Adipocyte (in vitro differentiated cells): ENCODE results near the gene TMEM139.
"Not testable (repeated sequence)": the region's sequence is repeated elsewhere in the genome, so short reads cannot be mapped to it uniquely, and the experiment has no call there.

Experiments
- DNase-seq: peaks from one replicate; pipeline ENCODE4 v3.0.0-alpha.2; 2015; ENCODE audit warnings: low read depth
- H3K27me3 ChIP-seq: replicated peaks from 2 replicates; pipeline ENCODE4 v1.7.0; 2013; ENCODE audit warnings: mild to moderate bottlenecking, low read length, moderate library complexity; ENCODE audit not compliant: control insufficient read depth, insufficient read depth
- H3K36me3 ChIP-seq: 2 replicates; pipeline ENCODE4 v1.7.0; 2013; ENCODE audit warnings: low read length, mild to moderate bottlenecking, moderate library complexity; ENCODE audit not compliant: control insufficient read depth, insufficient read depth, severe bottlenecking
- H3K4me1 ChIP-seq: 2 replicates; pipeline ENCODE4 v1.7.0; 2013; ENCODE audit warnings: mild to moderate bottlenecking, low read length, moderate library complexity; ENCODE audit not compliant: control insufficient read depth, insufficient read depth
- H3K4me3 ChIP-seq: 2 replicates; pipeline ENCODE4 v1.7.0; 2013; ENCODE audit warnings: mild to moderate bottlenecking, low read length, moderate library complexity
- H3K9ac ChIP-seq: 2 replicates; pipeline ENCODE4 v1.7.0; 2013; ENCODE audit warnings: mild to moderate bottlenecking, low read length, moderate library complexity
- H3K9me3 ChIP-seq: 2 replicates; pipeline ENCODE4 v1.7.0; 2013; ENCODE audit warnings: mild to moderate bottlenecking, low read length, moderate library complexity; ENCODE audit not compliant: control insufficient read depth

TMEM139 gene

DNA sequence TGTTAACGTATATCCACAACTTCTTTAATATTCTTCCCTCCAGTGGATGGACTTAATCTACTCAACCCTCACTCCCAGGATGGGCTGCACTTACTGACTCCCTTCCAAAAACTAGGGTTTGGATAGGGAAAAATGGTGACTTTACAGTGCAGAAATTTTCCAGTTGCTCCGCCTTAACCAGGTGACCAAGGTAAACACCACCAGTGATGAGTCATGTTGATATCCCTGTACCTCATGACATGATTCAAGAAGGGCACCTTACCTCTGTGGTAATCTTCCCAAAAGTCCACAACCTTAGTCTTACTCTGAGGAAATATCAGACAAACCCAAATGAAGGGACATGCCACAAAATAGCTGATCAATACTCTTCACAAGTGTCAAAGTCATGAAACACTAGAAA is 25.0 kb upstream of the TMEM139 start:
- H3K9me3 ChIP-seq: no peaks in the 10 kb centered on the region
- DNase-seq: no peak
- H3K36me3 ChIP-seq: peaks cover 1% of the 10 kb centered on the region
- H3K9ac ChIP-seq: no peak overlapping the region
- H3K27me3 ChIP-seq: no peaks in the 10 kb centered on the region
- no peak overlapping the region for H3K4me3 ChIP-seq
- H3K4me1 ChIP-seq: peaks cover 9% of the 10 kb centered on the region

DNA sequence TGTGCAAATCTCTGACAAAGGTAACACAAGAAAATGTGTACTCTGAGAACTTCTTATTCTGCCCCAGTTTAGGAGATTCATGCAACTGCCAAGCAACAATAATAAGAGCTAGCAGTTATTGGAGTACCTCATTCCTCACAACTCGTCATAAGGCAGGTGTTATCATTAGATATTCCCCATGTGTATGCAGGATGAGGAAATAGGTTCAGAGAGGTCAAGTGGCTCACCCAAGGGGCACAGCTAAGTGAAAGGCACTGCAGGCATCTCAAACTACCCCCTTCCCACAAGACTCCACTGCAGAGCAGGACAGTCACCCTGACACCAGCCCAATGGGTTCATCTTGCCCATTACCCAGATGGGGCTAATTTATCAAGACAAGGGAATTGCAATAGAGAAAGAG is 22.9 kb upstream of the TMEM139 start:
- Histone ChIP-seq H3K9ac (no peak overlapping the region), H3K4me1 (peaks cover 15% of the 10 kb centered on the region), H3K4me3 (no peak overlapping the region), H3K36me3 (peaks cover 9% of the 10 kb centered on the region), H3K27me3 (no peaks in the 10 kb centered on the region), H3K9me3 (no peaks in the 10 kb centered on the region)
- DNase-seq: no peak

DNA sequence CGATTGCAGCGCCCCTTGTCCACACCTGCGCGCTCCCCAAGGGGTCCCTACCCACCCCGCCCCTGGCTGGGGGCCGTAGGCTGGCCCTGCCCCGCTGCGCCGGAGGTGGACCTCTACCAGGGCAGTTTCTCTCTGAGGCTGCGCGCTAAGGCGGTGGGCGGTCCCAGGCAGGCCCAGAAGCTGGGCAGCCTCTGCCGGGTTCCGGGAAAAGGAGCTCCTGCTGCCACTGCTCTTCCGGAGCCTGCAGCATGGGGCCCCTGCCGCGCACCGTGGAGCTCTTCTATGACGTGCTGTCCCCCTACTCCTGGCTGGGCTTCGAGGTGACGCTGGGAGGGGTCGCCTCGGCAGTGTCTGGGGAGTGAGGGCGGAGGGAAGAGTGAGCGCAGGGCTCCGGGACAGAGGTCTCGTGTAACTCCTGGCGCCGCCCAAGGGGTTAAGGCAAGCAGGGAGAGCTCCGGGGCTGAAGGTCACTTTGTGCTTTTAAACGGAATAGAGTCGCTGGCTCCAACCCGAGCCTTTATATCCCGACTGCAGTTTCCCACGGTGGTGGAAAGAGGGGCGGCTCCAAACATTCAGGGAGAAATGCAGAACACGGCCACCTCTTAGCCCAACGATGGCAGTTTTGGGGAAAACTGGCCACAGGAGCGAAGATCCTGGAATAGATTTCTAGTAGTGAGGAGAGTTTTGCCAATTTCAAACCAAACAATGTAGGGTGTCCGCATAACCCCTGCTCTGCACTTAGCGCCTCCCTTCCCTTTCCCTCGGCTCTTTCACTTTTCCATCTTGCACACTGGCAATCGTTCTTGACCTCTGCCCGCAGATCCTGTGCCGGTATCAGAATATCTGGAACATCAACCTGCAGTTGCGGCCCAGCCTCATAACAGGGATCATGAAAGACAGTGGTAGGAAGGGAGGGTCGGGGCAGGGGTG is 21.2 kb upstream of the TMEM139 start, which contains the start of gene GSTK1:
TSS of gene GSTK1 (plus strand) at position 176 of the 930 bp plus-strand sequence. CDS start at position 249, 73 bp downstream.
- Histone ChIP-seq H3K27me3 (no peaks in the 10 kb centered on the region), H3K36me3 (peaks cover 25% of the 10 kb centered on the region), H3K4me1 (peaks cover 15% of the 10 kb centered on the region), H3K4me3 (peak within 1 kb of the TSS; percentile 95), H3K9ac (peak within 1 kb of the TSS; percentile 99), H3K9me3 (no peaks in the 10 kb centered on the region)
- peak; percentile 86 for DNase-seq

DNA sequence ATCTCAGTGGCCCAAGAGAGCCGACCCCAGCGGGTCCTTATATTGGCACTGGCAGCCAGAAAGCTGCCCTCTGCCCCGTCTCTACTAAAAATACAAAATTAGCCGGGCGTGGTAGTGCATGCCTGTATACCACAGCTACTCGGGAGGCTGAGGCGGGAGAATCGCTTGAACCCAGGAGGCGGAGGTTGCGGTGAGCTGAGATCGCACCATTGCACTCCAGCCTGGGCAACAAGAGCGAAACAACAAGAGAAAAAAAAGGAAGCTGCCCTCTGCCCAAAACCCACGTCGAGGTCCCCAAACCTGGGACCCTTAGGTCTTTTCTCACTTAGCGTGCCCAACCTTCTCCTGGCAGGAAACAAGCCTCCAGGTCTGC is 20.6 kb upstream of the TMEM139 start:
- peaks cover 15% of the 10 kb centered on the region for H3K4me1 ChIP-seq
- not testable (repeated sequence) for DNase-seq, H3K9me3 ChIP-seq, H3K27me3 ChIP-seq
- peaks cover 32% of the 10 kb centered on the region for H3K36me3 ChIP-seq
- peak overlapping the region; percentile 99 for H3K9ac ChIP-seq
- H3K4me3 ChIP-seq: peak overlapping the region; percentile 95

DNA sequence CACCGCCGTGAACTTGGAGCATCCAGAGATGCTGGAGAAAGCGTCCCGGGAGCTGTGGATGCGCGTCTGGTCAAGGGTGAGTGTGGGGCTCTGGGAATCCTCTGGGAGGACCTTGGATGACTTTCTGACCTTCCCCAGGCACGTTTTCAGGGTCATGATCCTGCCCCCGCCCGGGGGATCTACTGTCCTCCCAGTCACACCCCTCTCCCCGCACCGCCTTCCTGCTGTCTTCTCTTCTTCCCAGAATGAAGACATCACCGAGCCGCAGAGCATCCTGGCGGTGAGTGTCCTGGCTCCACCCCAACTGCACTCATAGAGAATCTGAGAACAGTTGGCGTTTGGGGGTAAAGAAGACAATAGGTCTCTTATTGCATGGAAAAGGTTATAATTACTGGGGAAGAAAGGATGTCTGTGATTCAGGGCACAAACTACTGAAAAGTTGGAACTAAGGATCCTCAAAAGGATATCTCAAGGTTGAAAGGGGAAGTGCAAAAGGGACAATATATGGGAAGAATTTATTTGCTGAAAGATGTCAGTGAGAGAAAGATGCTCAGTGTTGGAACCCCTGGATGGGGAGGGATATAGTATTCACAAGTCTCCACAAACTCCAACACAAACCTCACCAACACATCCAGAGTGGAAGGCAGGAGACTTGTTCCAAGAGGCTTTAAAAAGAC is 19.6 kb upstream of the TMEM139 start:
- H3K4me1 ChIP-seq: peaks cover 15% of the 10 kb centered on the region
- peak overlapping the region; percentile 95 for H3K4me3 ChIP-seq
- no peaks in the 10 kb centered on the region for H3K27me3 ChIP-seq
- no peak for DNase-seq
- H3K36me3 ChIP-seq: peaks cover 41% of the 10 kb centered on the region
- H3K9me3 ChIP-seq: no peaks in the 10 kb centered on the region
- no peak overlapping the region for H3K9ac ChIP-seq

DNA sequence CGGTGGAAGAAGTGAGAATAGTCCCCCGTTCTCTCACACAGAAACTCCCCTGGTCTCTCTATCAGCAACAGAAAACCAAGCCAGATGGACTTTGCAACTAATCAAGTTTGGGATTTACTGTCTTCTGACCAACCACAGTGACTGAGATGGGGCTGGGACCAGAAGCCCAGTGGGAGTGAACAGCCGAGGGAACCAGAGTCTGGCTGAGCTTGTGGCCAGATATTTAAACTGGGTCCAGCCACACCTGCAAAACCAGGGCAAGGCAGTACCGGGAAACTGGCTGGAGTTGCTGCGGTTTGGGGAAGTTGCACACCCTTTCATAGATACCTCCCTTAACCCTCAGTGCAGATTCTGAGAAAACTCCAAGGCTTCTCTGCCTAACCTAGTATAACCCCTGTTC is 15.5 kb upstream of the TMEM139 start:
- Histone ChIP-seq H3K4me3 (no peak overlapping the region), H3K9ac (no peak overlapping the region), H3K9me3 (no peaks in the 10 kb centered on the region), H3K27me3 (no peaks in the 10 kb centered on the region), H3K36me3 (peaks cover 41% of the 10 kb centered on the region), H3K4me1 (peaks cover 11% of the 10 kb centered on the region)
- DNase-seq: no peak

DNA sequence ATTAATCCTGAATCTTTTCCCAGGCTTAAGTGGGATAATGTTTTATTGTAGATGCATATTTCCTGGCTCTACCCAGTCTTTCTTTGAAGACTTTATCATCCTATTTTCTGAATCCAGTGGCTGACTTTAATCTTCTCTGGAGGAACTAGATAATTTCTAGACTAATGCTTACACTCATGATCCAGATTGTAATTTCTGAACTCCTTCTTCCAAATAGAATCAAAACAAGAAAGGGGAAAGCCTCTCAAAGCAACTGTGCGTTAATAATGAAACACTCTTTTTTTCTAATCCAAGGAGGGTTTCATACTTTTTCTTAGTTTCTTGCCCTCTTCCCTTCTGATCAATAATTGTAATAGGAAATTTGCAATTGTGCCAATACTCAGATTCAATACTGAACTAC is 13.5 kb upstream of the TMEM139 start:
- no peak for DNase-seq
- Histone ChIP-seq H3K4me1 (no peaks in the 10 kb centered on the region), H3K27me3 (no peaks in the 10 kb centered on the region), H3K9ac (no peak overlapping the region), H3K9me3 (no peaks in the 10 kb centered on the region), H3K4me3 (no peak overlapping the region), H3K36me3 (peaks cover 35% of the 10 kb centered on the region)

DNA sequence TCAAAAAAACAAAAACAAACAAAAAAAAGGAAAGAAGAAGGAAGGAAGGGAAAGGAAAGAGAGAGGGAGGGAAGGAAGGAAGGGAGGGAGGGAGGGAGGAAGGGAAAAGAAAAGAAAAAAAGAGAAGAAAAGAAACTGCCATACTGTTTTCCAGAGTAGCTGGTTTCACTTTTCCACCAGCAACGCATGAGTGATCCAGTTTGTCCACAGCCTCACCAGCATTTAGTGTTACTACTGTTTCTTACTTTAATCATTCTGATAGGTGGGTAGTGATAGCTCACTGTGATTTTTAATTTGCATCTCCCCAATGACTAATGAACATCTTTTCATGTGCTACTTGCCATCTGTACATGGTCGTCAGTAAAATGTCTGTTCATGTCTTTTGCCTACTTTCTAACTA is 11.9 kb upstream of the TMEM139 start:
- peaks cover 23% of the 10 kb centered on the region for H3K36me3 ChIP-seq
- no peak for DNase-seq
- H3K9ac ChIP-seq: no peak overlapping the region
- no peak overlapping the region for H3K4me3 ChIP-seq
- no peaks in the 10 kb centered on the region for H3K4me1 ChIP-seq
- no peaks in the 10 kb centered on the region for H3K9me3 ChIP-seq
- no peaks in the 10 kb centered on the region for H3K27me3 ChIP-seq

DNA sequence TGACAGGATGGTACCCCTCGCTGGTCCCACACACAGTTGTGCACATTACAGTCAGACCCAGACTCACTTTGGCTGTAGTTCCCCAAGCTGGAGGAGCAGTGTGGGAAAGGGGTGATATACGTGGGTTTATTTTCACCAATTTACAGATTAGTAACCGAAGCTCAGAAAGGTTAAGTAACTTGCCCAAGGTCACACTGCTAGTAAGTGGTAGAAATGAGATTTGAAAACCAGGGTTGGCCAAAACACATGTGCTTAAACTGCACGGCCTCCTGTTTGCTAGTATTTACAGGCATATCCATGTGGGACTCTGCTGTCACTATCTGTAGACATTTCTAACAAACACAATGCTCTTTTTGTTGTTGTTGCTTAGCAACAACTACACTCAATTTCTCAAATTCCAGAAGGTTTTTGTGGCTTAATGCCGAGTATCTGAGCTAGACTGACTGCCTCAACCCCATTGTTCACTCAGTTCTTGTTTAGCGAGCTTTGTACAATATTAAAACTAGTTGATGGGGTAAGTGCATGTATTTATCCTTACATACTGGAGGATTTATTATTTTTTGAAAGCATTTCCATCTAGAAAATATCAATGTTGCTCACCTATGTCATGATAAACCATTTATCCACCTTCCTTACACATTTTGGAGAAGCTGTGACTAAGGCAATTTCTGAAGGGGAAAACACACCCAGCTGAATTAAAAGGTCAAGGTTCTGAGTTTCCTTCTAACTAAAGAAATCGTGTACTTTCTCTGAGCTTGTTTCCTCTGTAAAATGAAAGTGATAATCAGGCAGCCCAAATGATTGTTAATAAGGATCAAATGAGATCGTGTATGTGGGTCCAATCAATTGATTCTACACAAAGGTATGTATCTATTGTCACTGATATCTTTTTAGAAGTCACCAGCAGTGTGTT is 5.3 kb upstream of the TMEM139 start:
- H3K4me1 ChIP-seq: peaks cover 10% of the 10 kb centered on the region
- no peaks in the 10 kb centered on the region for H3K9me3 ChIP-seq
- H3K36me3 ChIP-seq: no peaks in the 10 kb centered on the region
- H3K4me3 ChIP-seq: no peak overlapping the region
- peak; percentile 85 for DNase-seq
- H3K9ac ChIP-seq: no peak overlapping the region
- no peaks in the 10 kb centered on the region for H3K27me3 ChIP-seq

DNA sequence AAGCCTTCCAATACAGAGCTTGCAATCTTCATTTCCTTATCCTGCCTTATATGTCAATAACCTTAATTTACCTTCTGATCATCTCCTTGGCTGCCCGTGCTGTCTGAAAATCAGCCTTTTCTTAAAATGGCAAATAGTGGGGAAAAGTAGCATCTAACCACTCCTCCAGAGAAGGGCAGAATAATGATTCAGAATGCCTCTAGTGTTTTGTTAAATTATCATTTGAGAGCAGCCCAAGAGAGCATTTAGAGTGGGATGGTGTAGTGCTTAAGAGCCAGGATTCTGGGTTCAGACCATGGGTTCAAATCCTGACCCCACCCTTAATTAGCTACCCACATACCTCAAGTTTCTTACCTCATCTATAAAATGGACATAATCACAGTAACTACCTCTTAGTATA is 4.6 kb upstream of the TMEM139 start:
- DNase-seq: no peak

DNA sequence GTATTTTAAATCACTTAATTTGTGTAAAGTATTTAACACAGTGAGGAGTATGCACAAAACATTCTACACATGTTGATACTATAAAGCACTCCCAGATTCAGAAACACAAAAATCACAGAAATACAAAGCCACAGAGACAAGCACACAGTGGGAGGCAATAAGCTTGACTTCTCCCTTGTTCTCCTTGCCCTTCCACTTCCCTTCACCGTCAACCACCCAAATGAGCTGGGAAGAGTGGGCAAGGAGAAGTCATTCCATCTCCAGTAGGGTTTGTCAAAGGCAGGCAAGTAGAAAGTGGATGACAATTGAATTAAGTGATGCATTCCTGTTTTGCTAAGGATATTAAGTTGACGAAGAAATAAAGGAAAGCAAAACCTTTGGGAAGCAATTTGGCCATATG is 4.2 kb upstream of the TMEM139 start:
- no peaks in the 10 kb centered on the region for H3K9me3 ChIP-seq
- no peak overlapping the region for H3K4me3 ChIP-seq
- H3K36me3 ChIP-seq: no peaks in the 10 kb centered on the region
- no peak overlapping the region for H3K9ac ChIP-seq
- peaks cover 10% of the 10 kb centered on the region for H3K4me1 ChIP-seq
- no peaks in the 10 kb centered on the region for H3K27me3 ChIP-seq
- no peak for DNase-seq

More for the DNA sequence above, 4.6 kb upstream of the TMEM139 start:
- Histone ChIP-seq H3K4me3 (no peak overlapping the region), H3K27me3 (no peaks in the 10 kb centered on the region), H3K36me3 (no peaks in the 10 kb centered on the region), H3K4me1 (peaks cover 10% of the 10 kb centered on the region), H3K9me3 (no peaks in the 10 kb centered on the region), H3K9ac (no peak overlapping the region)
